Islet precursor cell (in vitro differentiated cells): ENCODE data around the gene MUC5AC.

ENCODE experiments used
- DNase-seq: peaks from one replicate; pipeline ENCODE4 v3.0.0-alpha.2; 2018

The MUC5AC gene

DNA sequence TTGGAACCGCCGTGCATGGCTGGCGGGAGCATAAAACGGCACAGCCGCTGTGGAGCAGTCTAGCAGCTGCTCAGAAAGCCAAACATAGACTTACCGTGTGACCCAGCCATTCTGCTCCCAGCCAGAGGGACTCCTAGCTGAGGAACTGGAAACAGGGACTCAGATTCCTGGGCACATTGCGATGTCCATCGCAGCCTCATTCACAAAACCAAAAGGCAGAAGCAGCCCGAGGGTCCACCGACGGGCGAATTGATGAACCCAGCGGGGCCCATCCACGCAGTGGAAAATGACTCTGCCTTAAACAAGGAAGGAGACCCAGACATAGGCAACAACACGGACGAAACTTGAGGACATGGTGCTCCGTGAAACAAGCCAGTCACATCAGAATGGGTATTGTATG lies 59.4 kb downstream of the MUC5AC start:
- DNase-seq = peak; percentile 42

DNA sequence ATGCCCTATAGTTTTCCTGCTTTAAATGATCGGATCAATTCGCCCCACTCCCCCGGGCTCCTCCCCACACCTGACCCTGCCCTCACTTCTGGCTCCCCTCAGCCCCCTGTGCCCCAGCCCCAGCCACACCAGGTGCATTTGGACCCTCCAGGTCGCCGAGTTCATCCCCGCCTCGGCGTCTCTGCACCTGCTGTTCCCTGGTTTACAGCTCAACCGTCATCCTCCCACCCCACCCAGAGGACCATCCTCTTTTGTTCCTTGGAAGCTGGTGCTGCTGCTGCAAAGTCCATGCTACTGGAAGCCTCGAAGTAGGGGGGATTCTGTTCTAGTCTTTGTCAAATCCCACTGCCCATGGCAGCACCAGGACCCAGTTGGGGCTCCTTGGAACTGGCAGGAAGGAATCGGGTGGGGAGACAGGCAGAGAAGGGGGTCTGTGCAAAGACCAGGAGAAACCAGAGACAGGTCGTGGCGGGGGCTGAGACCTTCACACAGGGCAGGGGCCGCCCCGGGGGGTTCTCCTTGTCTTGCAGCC lies 60.6 kb downstream of the MUC5AC start:
- no peak for DNase-seq

DNA sequence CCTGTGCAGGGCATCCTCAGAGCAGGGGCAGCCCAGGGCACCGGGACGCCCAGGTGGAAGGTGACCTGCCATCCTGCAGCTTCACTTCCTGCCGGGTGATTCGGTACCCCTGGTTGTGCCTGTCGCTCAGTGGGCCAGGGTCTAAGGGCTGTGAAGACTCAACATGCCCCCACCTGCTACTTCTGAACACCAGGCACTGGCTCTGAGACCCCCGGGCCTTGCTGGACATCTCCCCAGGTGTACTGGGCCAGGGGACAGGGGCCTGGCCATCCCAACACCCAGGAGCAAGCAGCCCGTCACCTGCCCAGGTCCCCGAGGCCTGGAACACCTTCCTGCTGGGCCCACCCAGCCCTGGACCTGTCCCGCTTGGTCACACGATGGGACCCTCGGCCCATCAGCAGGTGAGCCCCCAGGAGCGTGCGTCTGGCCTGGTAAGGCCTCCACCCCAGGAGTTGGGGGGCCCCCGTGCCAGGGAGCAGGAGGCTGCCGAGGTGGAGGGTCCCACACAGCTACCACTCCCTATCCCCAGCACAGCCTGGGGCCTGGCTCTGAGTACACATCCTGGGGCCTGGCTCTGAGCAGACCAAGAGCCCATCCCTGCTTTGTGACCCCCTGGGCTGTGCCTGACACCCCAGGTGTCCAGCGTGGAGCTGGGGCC lies 61.2 kb downstream of the MUC5AC start:
- peak; percentile 44 for DNase-seq

DNA sequence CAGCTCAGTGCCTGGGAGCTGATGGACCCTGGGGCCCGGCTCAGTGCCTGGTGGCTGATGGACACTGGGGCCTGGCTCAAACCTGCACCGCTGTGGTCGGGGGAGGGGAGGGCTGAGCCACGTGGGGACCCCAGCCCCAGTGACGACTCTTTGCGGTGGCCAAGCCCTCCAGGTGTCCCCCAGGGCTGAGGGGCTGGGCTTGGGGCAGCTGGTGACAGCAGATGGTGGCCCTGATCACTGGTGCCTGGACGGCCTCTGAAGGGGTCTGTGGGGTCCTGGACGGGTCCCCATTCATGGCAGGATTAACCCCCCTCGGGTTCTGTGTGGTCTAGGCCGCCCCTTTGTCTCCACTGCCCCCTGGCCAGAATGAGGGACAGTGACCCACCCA lies 61.7 kb downstream of the MUC5AC start:
- peak; percentile 45 for DNase-seq

DNA sequence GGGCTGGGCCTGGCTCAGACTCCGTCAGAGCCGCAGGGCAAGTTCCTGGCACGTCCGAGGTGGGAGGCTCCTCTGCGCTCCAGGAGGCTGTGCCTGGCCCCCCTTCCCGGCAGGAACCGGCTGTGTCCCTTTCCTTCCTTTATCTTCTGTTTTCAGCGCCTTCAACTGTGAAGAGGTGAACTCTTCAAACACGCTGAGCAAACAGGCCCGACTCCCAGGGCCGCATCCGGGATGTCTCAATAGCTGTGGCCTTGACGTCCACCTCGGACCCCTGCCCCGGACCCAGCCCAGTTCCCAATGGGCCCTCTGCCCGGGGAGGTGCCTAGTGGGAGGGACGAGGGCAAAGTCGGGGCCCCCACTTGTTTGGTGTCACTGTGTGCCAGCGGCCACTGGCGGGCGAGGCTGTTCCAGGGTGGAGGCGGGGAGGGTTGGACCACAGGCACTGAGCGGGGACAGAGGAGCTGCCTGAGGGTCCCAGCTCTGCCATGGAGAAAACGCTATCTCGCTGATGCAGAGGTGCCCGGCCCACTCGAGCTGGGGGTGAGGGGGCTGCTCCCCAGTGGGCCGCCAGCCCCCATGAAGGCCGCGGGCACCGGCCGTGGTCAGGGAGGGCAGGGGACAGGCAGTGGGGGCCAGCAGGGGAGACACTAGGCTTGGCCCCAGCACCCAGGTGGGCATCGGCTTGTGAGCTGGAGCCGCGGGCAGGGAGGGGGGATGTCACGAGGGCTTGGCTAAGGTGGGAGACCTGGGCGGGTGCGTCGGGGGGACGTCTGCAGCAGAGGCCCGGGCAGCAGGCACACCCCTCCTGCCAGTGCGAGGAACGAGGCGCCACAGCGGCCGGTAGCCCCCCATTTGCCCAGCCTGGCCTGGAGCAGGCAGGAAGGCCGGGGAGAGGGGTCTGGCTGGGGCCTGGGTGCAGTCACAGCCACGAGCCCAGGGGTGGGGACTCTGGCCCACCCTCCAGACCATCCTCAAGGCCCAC lies 62.4 kb downstream of the MUC5AC start:
- DNase-seq = peak; percentile 50

DNA sequence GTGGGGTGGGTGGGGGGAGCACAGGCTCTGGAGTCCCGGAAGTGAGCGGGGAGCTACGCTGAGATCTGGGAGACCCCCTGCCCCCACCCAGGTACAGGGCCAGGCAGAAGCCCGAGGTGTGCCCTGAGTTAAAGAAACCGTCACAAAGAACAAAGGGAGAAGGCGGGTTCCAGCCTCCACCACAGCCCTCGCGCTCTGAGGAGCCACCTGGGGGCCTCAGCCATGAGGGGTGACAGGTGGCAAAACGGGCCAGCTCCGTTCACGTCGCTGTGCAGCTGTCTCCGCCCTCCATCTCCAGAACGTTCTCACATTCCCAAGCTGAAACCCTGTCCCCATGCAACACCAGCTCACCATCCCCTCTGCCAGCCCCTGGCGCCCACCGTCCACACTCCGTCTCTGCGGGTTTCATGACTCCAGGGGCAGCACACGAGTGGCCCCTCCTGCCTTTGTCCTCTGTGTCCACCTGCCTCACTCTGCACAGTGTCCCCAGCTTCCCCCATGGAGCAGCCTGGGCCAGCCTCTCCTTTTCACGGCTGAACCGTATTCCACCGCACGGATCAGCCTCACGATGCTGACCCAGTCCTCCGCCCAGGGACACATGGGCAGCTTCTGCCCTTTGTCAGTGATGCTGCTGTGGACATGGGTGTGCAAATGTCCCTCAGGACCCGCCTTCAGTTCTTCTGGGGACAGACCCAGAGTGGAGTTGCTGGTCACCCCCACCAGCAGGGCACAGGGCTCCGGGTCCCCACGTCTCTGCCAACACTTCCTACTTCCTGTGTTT lies 63.4 kb downstream of the MUC5AC start:
- peak; percentile 49 for DNase-seq

DNA sequence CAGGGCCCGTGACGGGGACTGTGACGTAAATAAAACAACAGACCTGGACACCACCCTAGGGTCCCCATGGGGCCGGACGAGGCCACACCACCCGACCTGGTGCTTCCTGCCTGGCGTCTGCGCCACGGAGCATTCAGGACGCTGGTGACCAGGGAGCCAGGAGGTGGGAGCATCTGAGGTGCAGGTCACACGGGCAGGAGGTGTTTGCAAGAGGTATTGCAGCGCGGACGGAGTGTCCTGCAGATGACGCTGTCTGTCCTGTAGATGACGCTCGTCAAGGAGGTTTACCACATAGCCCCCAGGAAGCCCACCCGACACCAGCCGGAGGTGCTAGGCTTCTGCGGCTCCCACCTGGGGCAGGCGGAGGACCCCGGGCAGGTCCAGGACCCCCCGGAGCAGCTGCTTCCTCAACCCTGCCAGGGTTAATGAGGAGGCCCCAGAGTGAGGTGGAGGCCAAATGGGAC lies 64.1 kb downstream of the MUC5AC start:
- peak; percentile 47 for DNase-seq

DNA sequence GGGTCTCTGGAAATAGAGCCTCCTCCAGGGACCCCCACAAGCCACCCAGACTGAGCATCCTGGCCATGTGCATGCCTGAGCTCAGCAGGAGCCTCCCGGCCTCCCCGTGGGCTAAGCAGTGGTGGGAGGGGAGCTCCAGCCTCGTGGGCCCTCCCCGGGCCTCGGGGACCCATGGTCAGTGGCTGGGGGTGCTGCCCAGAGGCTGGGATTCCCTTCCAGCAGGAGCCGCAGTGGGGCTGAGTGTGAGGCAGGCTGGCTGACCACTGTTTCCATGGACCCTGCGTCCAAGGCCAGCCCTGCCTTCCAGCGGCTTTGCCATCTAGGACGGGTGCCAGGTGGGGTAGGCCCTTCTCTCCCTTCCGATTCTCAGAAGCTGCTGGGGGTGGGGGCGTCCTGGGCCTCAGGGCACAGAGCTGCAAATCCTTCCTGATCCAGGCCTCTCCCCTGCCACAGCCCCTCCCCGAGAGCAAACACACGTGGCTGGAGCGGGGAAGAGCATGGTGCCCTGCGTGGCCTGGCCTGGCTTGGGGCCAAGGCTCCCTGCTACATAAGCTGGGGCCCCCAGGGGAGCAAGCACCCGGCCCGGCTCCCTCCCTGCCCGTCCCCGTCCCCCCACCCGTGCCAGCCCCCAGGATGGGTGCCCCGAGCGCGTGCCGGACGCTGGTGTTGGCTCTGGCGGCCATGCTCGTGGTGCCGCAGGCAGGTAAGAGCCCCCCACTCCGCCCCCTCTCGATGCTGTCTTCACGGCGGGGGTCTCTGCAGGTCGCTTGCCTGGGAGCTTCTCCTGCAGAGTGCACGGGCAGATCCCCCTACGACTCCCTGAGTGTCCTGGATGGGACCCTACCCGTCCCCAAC lies 65.0 kb downstream of the MUC5AC start, which contains the start of gene MUC5B:
TSS of gene MUC5B (plus strand) at position 576 of the 855 bp plus-strand sequence. CDS start at position 634, 58 bp downstream.
- no peak for DNase-seq

DNA sequence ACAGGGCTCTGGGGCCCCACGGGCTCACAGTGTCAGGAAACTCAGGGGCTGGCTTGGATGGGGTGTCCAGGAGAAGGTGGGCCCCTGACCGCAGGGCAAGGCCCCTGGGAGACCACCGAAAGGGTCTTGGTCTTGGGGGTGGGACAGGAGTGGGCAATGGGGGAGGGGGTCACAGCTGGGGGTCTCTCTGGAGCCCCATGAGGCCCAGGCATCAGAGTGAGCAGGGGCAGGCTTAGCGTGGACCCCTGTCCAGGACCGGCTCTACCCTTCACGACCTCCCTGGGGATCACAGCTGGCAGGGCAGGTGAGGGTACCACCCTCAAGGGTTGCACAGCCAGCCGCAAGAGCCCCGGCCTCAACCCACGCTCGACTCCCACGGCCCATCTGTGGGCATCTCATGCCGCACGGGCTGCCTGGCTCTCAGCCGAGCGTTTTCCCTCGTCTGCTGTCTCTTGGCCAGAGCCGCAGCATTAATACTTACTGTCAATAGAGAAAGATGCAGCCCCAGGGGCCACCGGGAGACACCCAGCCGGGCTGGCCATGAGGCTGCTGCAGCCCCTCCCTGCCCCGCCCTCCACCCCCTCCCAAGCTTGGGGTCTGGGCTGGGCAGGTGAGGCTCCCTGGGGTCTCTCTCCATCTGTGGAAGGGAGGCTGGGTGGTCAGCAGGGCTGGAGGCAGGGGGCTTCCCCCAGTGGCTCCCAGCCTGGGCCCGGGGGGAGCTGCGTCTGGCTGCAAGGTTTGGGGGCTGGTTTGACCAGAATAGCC lies 65.8 kb downstream of the MUC5AC start:
- peak; percentile 47 for DNase-seq

DNA sequence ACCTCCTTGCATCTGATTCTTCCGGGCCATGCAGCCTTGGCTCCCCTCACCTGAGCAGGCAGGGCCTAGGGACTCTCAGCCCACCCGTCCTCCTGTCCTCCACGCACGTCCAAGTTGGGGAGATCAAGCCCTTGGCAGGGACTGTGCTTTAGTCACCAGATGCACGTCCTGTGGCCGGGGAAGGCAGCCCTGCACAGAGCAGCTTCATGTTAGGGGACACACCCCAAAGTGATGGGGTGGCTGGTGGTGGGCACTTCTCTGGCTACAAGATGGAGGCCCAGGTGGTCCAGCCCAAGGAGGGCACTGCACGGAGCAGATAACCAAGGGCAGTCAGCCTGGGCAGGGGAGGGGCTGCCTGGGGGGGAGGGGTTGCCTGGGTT lies 66.3 kb downstream of the MUC5AC start:
- DNase-seq = no peak

DNA sequence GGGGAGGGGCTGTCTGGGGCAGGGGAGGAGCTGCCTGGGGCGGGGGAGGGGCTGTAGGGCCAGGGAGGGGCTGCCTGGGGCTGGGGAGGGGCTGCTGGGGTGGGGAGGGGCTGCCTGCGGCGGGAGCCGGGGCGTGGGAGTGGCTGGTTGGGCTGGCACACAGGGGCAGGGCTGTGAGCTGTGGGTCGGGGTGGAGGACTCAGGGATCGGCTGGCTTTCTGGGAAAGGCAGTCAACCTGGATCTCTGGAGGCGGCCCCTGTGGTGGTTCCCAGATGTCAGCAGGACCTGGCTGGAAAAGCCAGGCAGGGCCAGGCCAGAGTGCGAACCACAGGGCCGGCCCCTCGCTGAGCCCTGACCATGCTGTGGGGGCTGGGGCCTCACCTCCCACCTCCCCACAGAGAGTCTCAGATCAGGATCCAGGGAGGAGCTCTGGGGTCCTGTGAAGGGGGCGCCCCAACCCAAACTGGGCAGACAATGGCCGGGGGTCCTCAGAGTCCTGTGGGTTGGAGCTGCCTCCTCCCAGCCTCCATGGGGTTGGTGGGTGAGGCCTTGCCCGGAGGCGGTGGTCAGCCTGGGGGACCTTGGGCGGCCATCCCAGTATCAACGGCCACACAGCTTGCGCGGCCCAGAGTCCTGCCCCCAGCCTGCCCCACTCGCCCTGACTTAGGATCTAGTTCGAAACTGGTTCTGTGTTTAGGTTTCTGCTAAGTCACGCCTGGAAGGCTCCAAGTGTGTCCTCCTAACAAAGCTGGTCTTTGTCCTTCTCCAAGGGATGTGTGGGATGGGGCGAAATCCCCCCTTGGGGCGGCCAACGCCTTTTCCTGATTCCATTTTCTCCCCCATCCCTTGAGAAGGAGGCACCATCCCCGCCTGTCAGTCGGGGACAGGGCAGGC lies 67.0 kb downstream of the MUC5AC start:
- DNase-seq = peak; percentile 67

DNA sequence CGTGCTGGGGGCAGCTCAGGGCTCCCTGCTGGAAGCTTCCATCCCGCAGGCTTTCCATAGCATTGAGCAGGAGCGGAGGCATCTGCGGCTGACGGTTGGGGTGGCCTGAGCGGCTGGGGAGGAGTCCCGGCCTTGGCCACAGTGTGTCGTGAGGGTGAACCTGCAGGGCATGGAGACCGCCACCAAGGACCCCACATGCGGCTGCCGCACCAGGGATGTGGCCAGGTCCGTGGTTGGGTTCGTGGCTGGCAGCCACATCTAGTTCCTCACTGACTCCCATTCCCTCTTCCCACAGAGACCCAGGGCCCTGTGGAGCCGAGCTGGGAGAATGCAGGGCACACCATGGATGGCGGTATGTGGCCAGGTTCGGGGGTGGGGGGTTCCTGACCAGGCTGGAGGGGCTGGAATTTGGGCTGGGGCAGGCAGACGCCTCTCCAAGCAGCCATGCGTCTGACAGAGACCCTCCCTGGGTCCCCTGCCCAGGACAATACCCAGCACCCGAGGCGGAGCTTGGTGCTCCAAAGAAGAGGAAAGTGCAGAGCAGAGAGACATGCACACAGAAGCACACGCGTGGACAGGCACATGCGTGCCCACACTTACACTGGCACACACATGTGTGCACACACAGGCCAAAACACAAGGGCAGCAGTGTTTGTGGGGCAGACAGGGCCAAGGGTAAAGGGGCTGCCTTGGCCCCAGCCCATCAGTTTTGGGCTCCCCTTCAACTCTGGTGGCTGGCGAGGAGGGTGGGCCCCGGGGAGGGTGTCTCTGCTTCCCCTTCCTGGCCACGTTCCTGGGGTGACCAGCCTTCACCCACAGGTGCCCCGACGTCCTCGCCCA lies 67.9 kb downstream of the MUC5AC start:
- DNase-seq = peak; percentile 36

DNA sequence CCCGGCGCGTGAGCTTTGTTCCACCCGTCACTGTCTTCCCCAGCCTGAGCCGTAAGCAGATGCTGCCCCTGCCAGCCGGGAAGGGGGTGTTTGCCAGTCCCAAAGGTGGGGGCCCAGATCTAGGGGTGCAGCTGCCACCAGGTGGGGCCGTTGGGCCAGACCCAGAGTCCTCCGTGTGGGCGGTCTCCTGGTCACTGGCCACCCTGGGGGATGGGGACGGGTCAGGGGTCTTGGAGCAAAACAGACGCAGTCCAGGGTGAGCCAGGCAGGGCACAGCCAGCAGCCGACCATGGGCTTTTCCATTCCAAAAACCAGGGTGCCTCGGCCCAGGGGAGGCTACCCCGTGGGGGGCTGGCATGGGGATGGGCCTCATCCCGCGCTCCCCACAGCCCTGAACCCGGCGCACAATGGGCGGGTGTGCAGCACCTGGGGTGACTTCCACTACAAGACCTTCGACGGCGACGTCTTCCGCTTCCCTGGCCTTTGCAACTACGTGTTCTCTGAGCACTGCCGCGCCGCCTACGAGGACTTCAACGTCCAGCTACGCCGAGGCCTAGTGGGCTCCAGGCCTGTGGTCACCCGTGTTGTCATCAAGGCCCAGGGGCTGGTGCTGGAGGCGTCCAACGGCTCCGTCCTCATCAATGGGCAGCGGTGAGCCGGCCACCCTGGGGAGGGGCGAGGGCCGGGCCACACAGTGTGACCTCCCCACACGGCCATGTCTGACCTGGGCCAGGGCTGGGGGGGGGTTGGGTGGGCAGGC lies 68.7 kb downstream of the MUC5AC start:
- DNase-seq = peak; percentile 43

DNA sequence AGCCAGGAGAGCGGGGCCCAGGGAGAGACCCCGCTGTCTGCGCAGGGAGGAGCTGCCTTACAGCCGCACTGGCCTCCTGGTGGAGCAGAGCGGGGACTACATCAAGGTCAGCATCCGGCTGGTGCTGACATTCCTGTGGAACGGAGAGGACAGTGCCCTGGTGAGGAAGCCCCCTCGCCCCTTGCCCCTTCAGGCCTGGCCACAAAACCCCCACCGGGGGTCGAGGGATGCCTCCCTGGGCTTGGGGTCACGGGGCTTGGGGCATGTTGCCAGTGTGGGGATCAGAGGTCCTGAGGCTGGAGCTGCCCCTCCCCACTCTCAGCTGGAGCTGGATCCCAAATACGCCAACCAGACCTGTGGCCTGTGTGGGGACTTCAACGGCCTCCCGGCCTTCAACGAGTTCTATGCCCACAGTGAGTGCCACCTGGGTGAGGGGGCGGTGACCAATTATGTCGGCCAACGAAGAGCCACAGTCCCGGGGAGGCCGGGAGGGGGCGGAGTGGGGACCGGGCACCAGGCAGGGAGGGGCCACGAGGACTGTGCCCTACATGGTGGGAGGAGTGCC lies 69.3 kb downstream of the MUC5AC start:
- peak; percentile 69 for DNase-seq

DNA sequence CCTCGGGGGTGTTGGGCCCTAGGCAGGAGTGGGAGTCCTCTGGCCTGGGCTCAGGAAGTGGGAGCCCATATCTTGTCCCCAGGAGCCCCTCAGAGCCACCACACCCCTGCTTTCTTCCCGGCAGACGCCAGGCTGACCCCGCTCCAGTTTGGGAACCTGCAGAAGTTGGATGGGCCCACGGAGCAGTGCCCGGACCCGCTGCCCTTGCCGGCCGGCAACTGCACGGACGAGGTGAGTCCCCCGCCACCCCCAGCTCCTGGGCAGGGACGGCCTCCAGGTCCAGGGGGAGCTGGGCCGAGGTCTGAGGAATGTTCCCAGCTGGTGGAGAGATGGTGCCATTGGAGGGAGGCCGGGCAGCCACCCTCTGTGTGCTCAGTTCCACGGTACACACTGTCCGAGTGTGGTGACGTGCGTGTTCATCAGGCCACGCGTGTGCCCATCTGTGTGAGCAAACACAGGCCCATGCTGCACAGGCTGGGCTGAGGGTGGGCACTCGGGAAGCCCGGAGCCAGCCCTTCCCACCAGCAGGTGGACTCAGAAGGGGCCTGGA lies 69.9 kb downstream of the MUC5AC start:
- peak; percentile 42 for DNase-seq

DNA sequence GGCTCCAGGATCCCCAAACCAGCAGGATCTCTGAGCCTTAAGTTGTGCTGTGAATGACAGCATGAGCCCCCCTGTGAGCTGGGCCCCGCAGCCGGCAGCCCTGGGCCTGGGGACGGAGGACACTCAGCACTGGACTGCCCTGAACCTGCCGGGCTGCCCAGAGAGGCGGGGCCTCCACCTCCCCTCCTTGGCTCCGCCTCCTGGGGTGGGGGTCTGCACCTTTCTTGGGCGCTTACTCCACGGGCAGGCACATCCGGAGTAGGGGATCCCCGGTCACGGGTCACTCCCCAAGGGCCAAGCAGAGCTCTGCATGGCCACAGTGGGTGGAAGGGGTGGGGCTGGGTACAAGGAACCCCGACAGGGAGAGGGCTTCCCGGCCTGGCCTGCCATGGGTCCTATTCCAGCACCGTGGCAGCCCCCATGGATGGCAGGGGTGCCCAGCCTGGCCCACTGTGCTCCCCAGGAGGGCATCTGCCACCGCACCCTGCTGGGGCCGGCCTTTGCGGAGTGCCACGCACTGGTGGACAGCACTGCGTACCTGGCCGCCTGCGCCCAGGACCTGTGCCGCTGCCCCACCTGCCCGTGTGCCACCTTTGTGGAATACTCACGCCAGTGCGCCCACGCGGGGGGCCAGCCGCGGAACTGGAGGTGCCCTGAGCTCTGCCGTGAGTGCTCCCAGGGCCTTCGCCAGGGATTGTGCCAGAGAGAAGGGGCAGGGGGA lies 70.5 kb downstream of the MUC5AC start:
- peak; percentile 50 for DNase-seq
